GM23338 (cell line): ENCODE data around the gene NSD2. TPM values are rescaled to one million over a fixed set of nuclear protein-coding genes. Genes with fewer than 3 reads are reported as not detected.

Experiments used
- ATAC-seq: fragments of 200-7000 bp; cut with Tn5 transposase; 3 replicates; pipeline ENCODE4 v1.9.1; 2020
- DNase-seq: peaks from one replicate; pipeline ENCODE4 v3.0.0-alpha.2; 2015; ENCODE audit warnings: low spot score
- H2AFZ ChIP-seq: fragments of 200-600 bp; sonication (generic); 2 replicates; pipeline ENCODE4 v1.8.0; 2016; ENCODE audit warnings: antibody characterized with exemption, mild to moderate bottlenecking, moderate library complexity
- H3F3A ChIP-seq: fragments of 200-600 bp; sonication (generic); replicated peaks from 2 replicates; pipeline ENCODE4 v1.8.0; 2017; ENCODE audit warnings: antibody characterized with exemption, mixed run types, low read depth
- H3K27ac ChIP-seq: fragments of 200-600 bp; sonication (generic); 2 replicates; pipeline ENCODE4 v1.6.1; 2016; ENCODE audit warnings: low read depth
- H3K27me3 ChIP-seq: fragments of 200-600 bp; sonication (generic); 2 replicates; pipeline ENCODE4 v1.8.0; 2016; ENCODE audit warnings: mild to moderate bottlenecking, mixed run types, moderate library complexity; ENCODE audit not compliant: insufficient read depth
- H3K36me3 ChIP-seq: fragments of 200-600 bp; sonication (generic); 2 replicates; pipeline ENCODE4 v1.8.0; 2016; ENCODE audit warnings: mild to moderate bottlenecking; ENCODE audit not compliant: insufficient read depth
- H3K4me1 ChIP-seq: fragments of 200-600 bp; sonication (generic); 2 replicates; pipeline ENCODE4 v1.8.0; 2016; ENCODE audit warnings: mild to moderate bottlenecking, moderate library complexity; ENCODE audit not compliant: insufficient read depth
- H3K4me2 ChIP-seq: fragments of 200-600 bp; sonication (generic); 2 replicates; pipeline ENCODE4 v1.7.1; 2017; ENCODE audit warnings: mixed run types
- H3K4me3 ChIP-seq: fragments of 200-600 bp; sonication (generic); 2 replicates; pipeline ENCODE4 v1.6.1; 2016; ENCODE audit warnings: mixed run types
- H3K79me2 ChIP-seq: fragments of 200-600 bp; sonication (generic); replicated peaks from 2 replicates; pipeline ENCODE4 v1.8.0; 2017; ENCODE audit warnings: mild to moderate bottlenecking; ENCODE audit not compliant: insufficient read depth
- H3K9me2 ChIP-seq: fragments of 200-600 bp; sonication (generic); 2 replicates; pipeline ENCODE4 v1.8.0; 2017; ENCODE audit not compliant: insufficient read depth
- H4K20me1 ChIP-seq: fragments of 200-600 bp; sonication (generic); replicated peaks from 2 replicates; pipeline ENCODE4 v1.8.0; 2017; ENCODE audit warnings: mild to moderate bottlenecking; ENCODE audit not compliant: insufficient read depth
- H3K27ac Mint-ChIP-seq: 2 replicates; pipeline ENCODE4 v1.8.0; 2020; ENCODE audit warnings: inconsistent platforms, mild to moderate bottlenecking, moderate library complexity, mixed read lengths
- H3K27me3 Mint-ChIP-seq: 3 replicates; pipeline ENCODE4 v1.8.0; 2022; ENCODE audit warnings: low read depth, mild to moderate bottlenecking, moderate library complexity, mixed read lengths, inconsistent platforms; ENCODE audit not compliant: insufficient read depth, poor library complexity
- H3K36me3 Mint-ChIP-seq: 3 replicates; pipeline ENCODE4 v1.8.0; 2021; ENCODE audit warnings: low read depth, mild to moderate bottlenecking, inconsistent platforms, moderate library complexity, mixed read lengths
- H3K4me1 Mint-ChIP-seq: 3 replicates; pipeline ENCODE4 v1.8.0; 2020; ENCODE audit warnings: mild to moderate bottlenecking, inconsistent platforms, mixed read lengths
- H3K4me3 Mint-ChIP-seq: 3 replicates; pipeline ENCODE4 v1.8.0; 2021; ENCODE audit warnings: moderate library complexity, mild to moderate bottlenecking, inconsistent platforms, mixed read lengths
- H3K9me3 Mint-ChIP-seq: 3 replicates; pipeline ENCODE4 v1.8.0; 2020; ENCODE audit warnings: moderate library complexity, mild to moderate bottlenecking, inconsistent platforms, mixed read lengths
- JUNB ChIP-seq: IDR thresholded peaks from one replicate; pipeline ENCODE4 v1.6.1; 2016; ENCODE audit warnings: antibody characterized with exemption; ENCODE audit not compliant: unreplicated experiment
- NANOG ChIP-seq: IDR thresholded peaks from 2 replicates; pipeline ENCODE4 v1.6.1; 2016; ENCODE audit warnings: antibody characterized with exemption, borderline replicate concordance
- POLR2AphosphoS5 ChIP-seq: IDR thresholded peaks from 2 replicates; pipeline ENCODE4 v1.6.1; 2016; ENCODE audit warnings: antibody characterized with exemption, low read depth
- STAT1 ChIP-seq: IDR thresholded peaks from one replicate; pipeline ENCODE4 v1.6.1; 2016; ENCODE audit warnings: antibody characterized with exemption; ENCODE audit not compliant: unreplicated experiment
- ZNF114 ChIP-seq: fragments of 250-450 bp; sonication (Bioruptor Pico); IDR thresholded peaks from 2 replicates; pipeline ENCODE4 v1.5.0; 2020; ENCODE audit warnings: mild to moderate bottlenecking, moderate library complexity
- polyA plus RNA-seq: library from polyadenylated mRNA; unstranded; fragments of >200 nt; fragmentation: Nextera tagmentation; extraction: Ambion mirVana; gene quantifications from 2 replicates; pipeline ENCODE4 v1.2.1, GENCODE V29; 2016
- total RNA-seq: library from RNA; depleted of rRNA; stranded (reverse); fragments of >200 nt; shearing (Covaris generic); gene quantifications from 2 replicates; pipeline ENCODE4 v1.2.3, GENCODE V29; 2014
- TF ChIP-seq, protein P1 (sequence below): IDR thresholded peaks from one replicate; pipeline ENCODE4 v1.6.1; 2018; ENCODE audit warnings: antibody characterized with exemption; ENCODE audit not compliant: unreplicated experiment
- TF ChIP-seq, protein P2 (sequence below), 2 experiments: fragments of 200-600 bp in 1 of 2; sonication (generic) in 1 of 2; conservative IDR thresholded peaks; 2 replicates each; pipeline versions ENCODE4 v1.5.1 to v1.6.1; 2016 to 2017; ENCODE audit warnings: antibody characterized with exemption in 2 of 2, low read depth in 2 of 2, mild to moderate bottlenecking in 2 of 2, moderate library complexity in 1 of 2
- TF ChIP-seq, protein P3 (sequence below): fragments of 250-450 bp; sonication (Bioruptor Pico); IDR thresholded peaks from 2 replicates; pipeline ENCODE4 v1.5.0; 2020; ENCODE audit warnings: mild to moderate bottlenecking, moderate library complexity
- TF ChIP-seq, protein P4 (sequence below): IDR thresholded peaks from 2 replicates; pipeline ENCODE4 v1.6.1; 2016; ENCODE audit warnings: antibody characterized with exemption

NSD2 gene
- total and polyA plus RNA-seq, 2 experiments from 2014 or later: 33.5 to 84.4 TPM

DNA sequence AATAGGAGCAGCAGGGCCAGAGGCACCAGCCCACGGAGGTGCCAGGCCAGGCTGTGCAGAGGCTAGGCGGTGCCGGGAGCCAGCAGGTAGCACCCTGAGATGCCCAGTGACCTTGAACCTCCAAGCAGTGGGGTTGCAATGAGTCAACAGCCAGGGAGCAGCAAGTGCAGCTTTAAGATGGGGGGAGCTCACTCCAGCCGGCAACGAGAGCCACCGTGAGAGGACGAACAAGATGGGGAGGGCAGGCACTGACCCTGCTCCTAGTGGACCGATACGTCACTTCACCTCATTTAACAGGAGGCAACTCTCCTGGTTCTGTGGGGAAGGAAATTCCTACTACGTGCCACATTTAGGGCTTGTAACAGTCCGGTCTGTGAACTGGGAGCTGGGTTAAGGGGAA, 20.0 kb upstream of the NSD2 start:
- no peak overlapping the region for H3K4me3 Mint-ChIP-seq
- peaks cover 13% of the 10 kb centered on the region for H3K27me3 Mint-ChIP-seq
- Histone ChIP-seq H3K4me1 (no peaks in the 10 kb centered on the region), H2AFZ (no peak overlapping the region), H3K79me2 (peaks cover 40% of the 10 kb centered on the region), H3F3A (no peaks in the 10 kb centered on the region), H3K36me3 (no peaks in the 10 kb centered on the region), H3K27ac (no peak overlapping the region), H3K4me2 (no peak overlapping the region), H3K9me2 (no peaks in the 10 kb centered on the region), H3K27me3 (peaks cover 7% of the 10 kb centered on the region), H3K4me3 (no peak overlapping the region), H4K20me1 (peaks cover 37% of the 10 kb centered on the region)
- H3K27ac Mint-ChIP-seq: no peak overlapping the region
- no peak for TF ChIP-seq NANOG
- TF ChIP-seq ZNF114 (CRISPR knock-in tag): no peak
- no peak for TF ChIP-seq STAT1
- TF ChIP-seq, protein P1, sequence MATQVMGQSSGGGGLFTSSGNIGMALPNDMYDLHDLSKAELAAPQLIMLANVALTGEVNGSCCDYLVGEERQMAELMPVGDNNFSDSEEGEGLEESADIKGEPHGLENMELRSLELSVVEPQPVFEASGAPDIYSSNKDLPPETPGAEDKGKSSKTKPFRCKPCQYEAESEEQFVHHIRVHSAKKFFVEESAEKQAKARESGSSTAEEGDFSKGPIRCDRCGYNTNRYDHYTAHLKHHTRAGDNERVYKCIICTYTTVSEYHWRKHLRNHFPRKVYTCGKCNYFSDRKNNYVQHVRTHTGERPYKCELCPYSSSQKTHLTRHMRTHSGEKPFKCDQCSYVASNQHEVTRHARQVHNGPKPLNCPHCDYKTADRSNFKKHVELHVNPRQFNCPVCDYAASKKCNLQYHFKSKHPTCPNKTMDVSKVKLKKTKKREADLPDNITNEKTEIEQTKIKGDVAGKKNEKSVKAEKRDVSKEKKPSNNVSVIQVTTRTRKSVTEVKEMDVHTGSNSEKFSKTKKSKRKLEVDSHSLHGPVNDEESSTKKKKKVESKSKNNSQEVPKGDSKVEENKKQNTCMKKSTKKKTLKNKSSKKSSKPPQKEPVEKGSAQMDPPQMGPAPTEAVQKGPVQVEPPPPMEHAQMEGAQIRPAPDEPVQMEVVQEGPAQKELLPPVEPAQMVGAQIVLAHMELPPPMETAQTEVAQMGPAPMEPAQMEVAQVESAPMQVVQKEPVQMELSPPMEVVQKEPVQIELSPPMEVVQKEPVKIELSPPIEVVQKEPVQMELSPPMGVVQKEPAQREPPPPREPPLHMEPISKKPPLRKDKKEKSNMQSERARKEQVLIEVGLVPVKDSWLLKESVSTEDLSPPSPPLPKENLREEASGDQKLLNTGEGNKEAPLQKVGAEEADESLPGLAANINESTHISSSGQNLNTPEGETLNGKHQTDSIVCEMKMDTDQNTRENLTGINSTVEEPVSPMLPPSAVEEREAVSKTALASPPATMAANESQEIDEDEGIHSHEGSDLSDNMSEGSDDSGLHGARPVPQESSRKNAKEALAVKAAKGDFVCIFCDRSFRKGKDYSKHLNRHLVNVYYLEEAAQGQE: no peak
- no peak for TF ChIP-seq POLR2AphosphoS5
- TF ChIP-seq, protein P2, sequence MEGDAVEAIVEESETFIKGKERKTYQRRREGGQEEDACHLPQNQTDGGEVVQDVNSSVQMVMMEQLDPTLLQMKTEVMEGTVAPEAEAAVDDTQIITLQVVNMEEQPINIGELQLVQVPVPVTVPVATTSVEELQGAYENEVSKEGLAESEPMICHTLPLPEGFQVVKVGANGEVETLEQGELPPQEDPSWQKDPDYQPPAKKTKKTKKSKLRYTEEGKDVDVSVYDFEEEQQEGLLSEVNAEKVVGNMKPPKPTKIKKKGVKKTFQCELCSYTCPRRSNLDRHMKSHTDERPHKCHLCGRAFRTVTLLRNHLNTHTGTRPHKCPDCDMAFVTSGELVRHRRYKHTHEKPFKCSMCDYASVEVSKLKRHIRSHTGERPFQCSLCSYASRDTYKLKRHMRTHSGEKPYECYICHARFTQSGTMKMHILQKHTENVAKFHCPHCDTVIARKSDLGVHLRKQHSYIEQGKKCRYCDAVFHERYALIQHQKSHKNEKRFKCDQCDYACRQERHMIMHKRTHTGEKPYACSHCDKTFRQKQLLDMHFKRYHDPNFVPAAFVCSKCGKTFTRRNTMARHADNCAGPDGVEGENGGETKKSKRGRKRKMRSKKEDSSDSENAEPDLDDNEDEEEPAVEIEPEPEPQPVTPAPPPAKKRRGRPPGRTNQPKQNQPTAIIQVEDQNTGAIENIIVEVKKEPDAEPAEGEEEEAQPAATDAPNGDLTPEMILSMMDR (conservative IDR thresholded peaks at IDR 0.05; ENCODE audit: low read depth in 2 of 2): no peak
- TF ChIP-seq JUNB: no peak
- TF ChIP-seq, protein P3, sequence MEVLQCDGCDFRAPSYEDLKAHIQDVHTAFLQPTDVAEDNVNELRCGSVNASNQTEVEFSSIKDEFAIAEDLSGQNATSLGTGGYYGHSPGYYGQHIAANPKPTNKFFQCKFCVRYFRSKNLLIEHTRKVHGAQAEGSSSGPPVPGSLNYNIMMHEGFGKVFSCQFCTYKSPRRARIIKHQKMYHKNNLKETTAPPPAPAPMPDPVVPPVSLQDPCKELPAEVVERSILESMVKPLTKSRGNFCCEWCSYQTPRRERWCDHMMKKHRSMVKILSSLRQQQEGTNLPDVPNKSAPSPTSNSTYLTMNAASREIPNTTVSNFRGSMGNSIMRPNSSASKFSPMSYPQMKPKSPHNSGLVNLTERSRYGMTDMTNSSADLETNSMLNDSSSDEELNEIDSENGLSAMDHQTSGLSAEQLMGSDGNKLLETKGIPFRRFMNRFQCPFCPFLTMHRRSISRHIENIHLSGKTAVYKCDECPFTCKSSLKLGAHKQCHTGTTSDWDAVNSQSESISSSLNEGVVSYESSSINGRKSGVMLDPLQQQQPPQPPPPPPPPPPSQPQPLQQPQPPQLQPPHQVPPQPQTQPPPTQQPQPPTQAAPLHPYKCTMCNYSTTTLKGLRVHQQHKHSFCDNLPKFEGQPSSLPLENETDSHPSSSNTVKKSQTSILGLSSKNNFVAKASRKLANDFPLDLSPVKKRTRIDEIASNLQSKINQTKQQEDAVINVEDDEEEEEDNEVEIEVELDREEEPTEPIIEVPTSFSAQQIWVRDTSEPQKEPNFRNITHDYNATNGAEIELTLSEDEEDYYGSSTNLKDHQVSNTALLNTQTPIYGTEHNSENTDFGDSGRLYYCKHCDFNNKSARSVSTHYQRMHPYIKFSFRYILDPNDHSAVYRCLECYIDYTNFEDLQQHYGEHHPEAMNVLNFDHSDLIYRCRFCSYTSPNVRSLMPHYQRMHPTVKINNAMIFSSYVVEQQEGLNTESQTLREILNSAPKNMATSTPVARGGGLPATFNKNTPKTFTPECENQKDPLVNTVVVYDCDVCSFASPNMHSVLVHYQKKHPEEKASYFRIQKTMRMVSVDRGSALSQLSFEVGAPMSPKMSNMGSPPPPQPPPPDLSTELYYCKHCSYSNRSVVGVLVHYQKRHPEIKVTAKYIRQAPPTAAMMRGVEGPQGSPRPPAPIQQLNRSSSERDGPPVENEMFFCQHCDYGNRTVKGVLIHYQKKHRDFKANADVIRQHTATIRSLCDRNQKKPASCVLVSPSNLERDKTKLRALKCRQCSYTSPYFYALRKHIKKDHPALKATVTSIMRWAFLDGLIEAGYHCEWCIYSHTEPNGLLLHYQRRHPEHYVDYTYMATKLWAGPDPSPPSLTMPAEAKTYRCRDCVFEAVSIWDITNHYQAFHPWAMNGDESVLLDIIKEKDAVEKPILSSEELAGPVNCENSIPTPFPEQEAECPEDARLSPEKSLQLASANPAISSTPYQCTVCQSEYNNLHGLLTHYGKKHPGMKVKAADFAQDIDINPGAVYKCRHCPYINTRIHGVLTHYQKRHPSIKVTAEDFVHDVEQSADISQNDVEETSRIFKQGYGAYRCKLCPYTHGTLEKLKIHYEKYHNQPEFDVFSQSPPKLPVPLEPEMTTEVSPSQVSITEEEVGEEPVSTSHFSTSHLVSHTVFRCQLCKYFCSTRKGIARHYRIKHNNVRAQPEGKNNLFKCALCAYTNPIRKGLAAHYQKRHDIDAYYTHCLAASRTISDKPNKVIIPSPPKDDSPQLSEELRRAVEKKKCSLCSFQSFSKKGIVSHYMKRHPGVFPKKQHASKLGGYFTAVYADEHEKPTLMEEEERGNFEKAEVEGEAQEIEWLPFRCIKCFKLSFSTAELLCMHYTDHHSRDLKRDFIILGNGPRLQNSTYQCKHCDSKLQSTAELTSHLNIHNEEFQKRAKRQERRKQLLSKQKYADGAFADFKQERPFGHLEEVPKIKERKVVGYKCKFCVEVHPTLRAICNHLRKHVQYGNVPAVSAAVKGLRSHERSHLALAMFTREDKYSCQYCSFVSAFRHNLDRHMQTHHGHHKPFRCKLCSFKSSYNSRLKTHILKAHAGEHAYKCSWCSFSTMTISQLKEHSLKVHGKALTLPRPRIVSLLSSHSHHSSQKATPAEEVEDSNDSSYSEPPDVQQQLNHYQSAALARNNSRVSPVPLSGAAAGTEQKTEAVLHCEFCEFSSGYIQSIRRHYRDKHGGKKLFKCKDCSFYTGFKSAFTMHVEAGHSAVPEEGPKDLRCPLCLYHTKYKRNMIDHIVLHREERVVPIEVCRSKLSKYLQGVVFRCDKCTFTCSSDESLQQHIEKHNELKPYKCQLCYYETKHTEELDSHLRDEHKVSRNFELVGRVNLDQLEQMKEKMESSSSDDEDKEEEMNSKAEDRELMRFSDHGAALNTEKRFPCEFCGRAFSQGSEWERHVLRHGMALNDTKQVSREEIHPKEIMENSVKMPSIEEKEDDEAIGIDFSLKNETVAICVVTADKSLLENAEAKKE (CRISPR knock-in tag): no peak
- TF ChIP-seq, protein P4, sequence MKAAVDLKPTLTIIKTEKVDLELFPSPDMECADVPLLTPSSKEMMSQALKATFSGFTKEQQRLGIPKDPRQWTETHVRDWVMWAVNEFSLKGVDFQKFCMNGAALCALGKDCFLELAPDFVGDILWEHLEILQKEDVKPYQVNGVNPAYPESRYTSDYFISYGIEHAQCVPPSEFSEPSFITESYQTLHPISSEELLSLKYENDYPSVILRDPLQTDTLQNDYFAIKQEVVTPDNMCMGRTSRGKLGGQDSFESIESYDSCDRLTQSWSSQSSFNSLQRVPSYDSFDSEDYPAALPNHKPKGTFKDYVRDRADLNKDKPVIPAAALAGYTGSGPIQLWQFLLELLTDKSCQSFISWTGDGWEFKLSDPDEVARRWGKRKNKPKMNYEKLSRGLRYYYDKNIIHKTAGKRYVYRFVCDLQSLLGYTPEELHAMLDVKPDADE: no peak
- H3K9me3 Mint-ChIP-seq: no peaks in the 10 kb centered on the region; the same call in 2 of the 3 replicates
- peaks cover 22% of the 10 kb centered on the region for H3K4me1 Mint-ChIP-seq
- peak; percentile 2; the same call in 1 of the 3 replicates for ATAC-seq
- H3K36me3 Mint-ChIP-seq: peaks cover 16% of the 10 kb centered on the region; the same call in 2 of the 3 replicates
- DNase-seq: no peak
